WI38 (cell line): Measurements from ENCODE around the gene KLHL29.

ENCODE experiments used
- H3K4me3 ChIP-seq: 2 replicates; pipeline ENCODE4 v1.5.1; 2011; ENCODE audit warnings: low read depth, mild to moderate bottlenecking, control low read depth, low read length
- CTCF ChIP-seq: IDR thresholded peaks from 2 replicates; pipeline ENCODE4 v1.5.1; 2012; ENCODE audit warnings: low read depth, mild to moderate bottlenecking, control low read depth, low read length

Gene KLHL29

GRCh38 chr2:23427976-23428375 is 43.0 kb downstream of the KLHL29 start:
- H3K4me3 ChIP-seq = no peak overlapping the region

DNA sequence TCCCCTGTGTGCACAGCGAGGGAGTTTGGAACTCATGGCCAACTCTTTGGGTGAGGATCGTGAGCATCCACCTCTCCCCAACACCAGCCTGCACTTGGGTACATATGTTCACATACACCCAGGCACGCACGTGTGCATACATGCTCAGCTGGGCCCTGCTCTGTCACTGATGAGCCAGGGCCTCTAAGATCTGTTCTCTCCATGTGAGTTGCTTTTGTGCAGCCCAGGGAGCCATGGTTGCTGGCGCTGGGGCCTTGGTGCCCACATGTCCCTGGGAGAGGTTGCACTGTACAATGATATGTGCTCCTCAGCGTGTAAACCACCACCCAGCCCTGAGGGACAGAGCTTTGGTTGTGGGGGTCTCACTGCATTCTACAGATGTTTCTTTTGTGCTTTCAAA is 44.1 kb downstream of the KLHL29 start:
- no peak overlapping the region for H3K4me3 ChIP-seq

More at GRCh38 chr2:23427976-23428375, 43.0 kb downstream of the KLHL29 start:
- no peak for TF ChIP-seq CTCF

GRCh38 chr2:23430263-23430662 is 45.3 kb downstream of the KLHL29 start:
- TF ChIP-seq CTCF = no peak

More for the DNA sequence above, 44.1 kb downstream of the KLHL29 start:
- TF ChIP-seq CTCF = no peak

DNA sequence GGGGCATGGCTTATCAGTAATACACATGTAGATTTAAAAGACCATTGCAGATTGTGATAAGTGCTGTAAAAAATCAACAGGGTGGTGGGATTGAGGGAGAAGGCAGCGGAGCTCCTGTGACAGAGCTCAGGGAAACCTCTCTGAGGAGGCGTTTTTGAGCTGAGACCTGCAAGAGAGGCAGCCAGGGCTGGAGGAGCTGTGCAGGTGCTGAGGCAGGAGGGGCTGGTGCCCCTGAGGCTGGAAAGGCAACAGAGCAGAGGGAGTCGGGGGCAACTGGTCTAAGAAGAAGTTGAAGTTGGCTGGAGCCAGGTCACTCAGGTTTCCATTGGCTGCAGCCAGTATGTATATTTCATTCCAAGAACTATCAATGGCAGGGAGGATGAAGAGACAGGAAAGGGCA is 47.6 kb downstream of the KLHL29 start:
- TF ChIP-seq CTCF = no peak
- H3K4me3 ChIP-seq = no peak overlapping the region

More at GRCh38 chr2:23430263-23430662, 45.3 kb downstream of the KLHL29 start:
- H3K4me3 ChIP-seq = no peak overlapping the region

DNA sequence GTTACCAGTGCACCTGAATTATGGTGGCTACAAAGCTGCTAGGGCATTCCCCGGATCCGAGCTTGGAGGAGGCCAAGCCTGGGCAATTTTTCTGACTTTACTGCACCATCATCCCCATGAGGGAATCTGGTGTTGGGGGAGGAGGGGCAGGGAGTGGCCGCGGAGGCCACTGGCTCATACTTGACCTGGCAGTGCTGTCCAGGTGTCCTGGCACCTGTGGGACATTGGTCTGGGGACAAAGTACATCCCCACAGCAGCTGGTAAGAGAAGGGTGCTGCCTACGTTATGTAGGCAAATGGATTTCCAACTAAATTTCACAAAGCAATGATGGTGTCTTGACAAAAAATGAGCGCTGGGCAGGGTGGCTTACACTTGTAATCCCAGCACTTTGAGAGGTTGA is 48.3 kb downstream of the KLHL29 start:
- H3K4me3 ChIP-seq = no peak overlapping the region
- TF ChIP-seq CTCF = no peak

GRCh38 chr2:23434721-23435121 is 49.7 kb downstream of the KLHL29 start:
- H3K4me3 ChIP-seq = no peak overlapping the region
- TF ChIP-seq CTCF = no peak

- TF ChIP-seq CTCF = no peak
- H3K4me3 ChIP-seq = no peak overlapping the region
Observed at GRCh38 chr2:23435250-23436035, 50.5 kb downstream of the KLHL29 start.
